Hepatocyte (in vitro differentiated cells): ENCODE data around the gene EPHB2. TPM values are rescaled to one million over a fixed set of nuclear protein-coding genes. Genes with fewer than 3 reads are reported as not detected.
A peak's percentile ranks its signal among the peaks of the same experiment; 100 is the strongest.

ENCODE experiments used
- DNase-seq: peaks from one replicate; pipeline ENCODE4 v3.0.0-alpha.2; 2016; ENCODE audit warnings: low spot score
- H2AFZ ChIP-seq: fragments of 200-600 bp; sonication (generic); 2 replicates; pipeline ENCODE4 v1.6.0; 2016; ENCODE audit warnings: antibody characterized with exemption, mild to moderate bottlenecking
- H3K27ac ChIP-seq: fragments of 200-600 bp; sonication (generic); 2 replicates; pipeline ENCODE4 v1.5.1; 2016; ENCODE audit warnings: mild to moderate bottlenecking
- H3K27me3 ChIP-seq: fragments of 200-600 bp; sonication (generic); 2 replicates; pipeline ENCODE4 v1.6.1; 2016
- H3K36me3 ChIP-seq: fragments of 200-600 bp; sonication (generic); replicated peaks from 2 replicates; pipeline ENCODE4 v1.5.1; 2016; ENCODE audit warnings: low read depth; ENCODE audit not compliant: insufficient read depth
- H3K4me1 ChIP-seq: fragments of 200-600 bp; sonication (generic); 2 replicates; pipeline ENCODE4 v1.5.1; 2016; ENCODE audit warnings: mild to moderate bottlenecking, moderate library complexity; ENCODE audit not compliant: insufficient read depth
- H3K4me2 ChIP-seq: fragments of 200-600 bp; sonication (generic); 2 replicates; pipeline ENCODE4 v1.6.0; 2016
- H3K4me3 ChIP-seq: fragments of 200-600 bp; sonication (generic); 2 replicates; pipeline ENCODE4 v1.5.1; 2016; ENCODE audit warnings: mild to moderate bottlenecking
- H3K79me2 ChIP-seq: fragments of 200-600 bp; sonication (generic); 2 replicates; pipeline ENCODE4 v1.6.0; 2017; ENCODE audit warnings: mild to moderate bottlenecking
- H3K9me2 ChIP-seq: fragments of 200-600 bp; sonication (generic); replicated peaks from 2 replicates; pipeline ENCODE4 v1.6.0; 2017; ENCODE audit warnings: mild to moderate bottlenecking; ENCODE audit not compliant: insufficient read depth
- H3K9me3 ChIP-seq: fragments of 200-600 bp; sonication (generic); 2 replicates; pipeline ENCODE4 v1.5.1; 2016; ENCODE audit warnings: low read depth, mild to moderate bottlenecking
- H4K20me1 ChIP-seq: fragments of 200-600 bp; sonication (generic); 2 replicates; pipeline ENCODE4 v1.6.0; 2016; ENCODE audit warnings: mild to moderate bottlenecking; ENCODE audit not compliant: insufficient read depth, poor library complexity, severe bottlenecking
- CTCF ChIP-seq: fragments of 200-600 bp; sonication (generic); IDR thresholded peaks from 2 replicates; pipeline ENCODE4 v1.5.1; 2016; ENCODE audit warnings: antibody characterized with exemption, mild to moderate bottlenecking; ENCODE audit not compliant: poor library complexity
- EZH2 ChIP-seq: fragments of 200-600 bp; sonication (generic); IDR thresholded peaks from 2 replicates; pipeline ENCODE4 v1.6.1; 2016; ENCODE audit warnings: antibody characterized with exemption, mild to moderate bottlenecking, borderline replicate concordance
- EZH2phosphoT487 ChIP-seq: fragments of 200-600 bp; sonication (generic); IDR thresholded peaks from one replicate; pipeline ENCODE4 v1.6.1; 2018; ENCODE audit warnings: antibody characterized with exemption, mild to moderate bottlenecking, low read depth, moderate library complexity; ENCODE audit not compliant: unreplicated experiment, severe bottlenecking
- WGBS: methylation state at CpG from one replicate; pipeline ENCODE4 v1.1.6; 2016; ENCODE audit warnings: low lambda C conversion rate; ENCODE audit errors: missing lambda C conversion rate; 5-methylcytosine and 5-hydroxymethylcytosine counted together
- polyA plus RNA-seq: library from polyadenylated mRNA; unstranded; fragments of >200 nt; fragmentation: Nextera tagmentation; extraction: Ambion mirVana; gene quantifications from 2 replicates; pipeline ENCODE4 v1.2.1, GENCODE V29; 2016
- total RNA-seq: library from RNA; depleted of rRNA; stranded (reverse); fragments of >200 nt; gene quantifications from 2 replicates; pipeline ENCODE4 v1.2.3, GENCODE V29; 2014

The EPHB2 gene
- total and polyA plus RNA-seq, 2 experiments from 2014 or later = 17.2 to 18.3 TPM

GRCh38 chr1:22814176-22815042 is 103.8 kb downstream of the EPHB2 start:
- 59% methylated on average over 19 of the region's 19 CpGs for WGBS
- Histone ChIP-seq H3K27ac (peak overlapping the region; percentile 65), H3K9me3 (no peaks in the 10 kb centered on the region), H3K4me2 (no peak overlapping the region), H3K27me3 (no peaks in the 10 kb centered on the region), H3K4me3 (no peak overlapping the region), H3K4me1 (no peaks in the 10 kb centered on the region), H3K36me3 (no peaks in the 10 kb centered on the region), H3K79me2 (no peaks in the 10 kb centered on the region), H2AFZ (no peak overlapping the region), H3K9me2 (no peaks in the 10 kb centered on the region), H4K20me1 (no peaks in the 10 kb centered on the region)
- DNase-seq = peak; percentile 81
- TF ChIP-seq CTCF (no peak), EZH2phosphoT487 (no peak), EZH2 (no peak)

GRCh38 chr1:22815043-22815365 is 104.4 kb downstream of the EPHB2 start:
- Histone ChIP-seq H3K9me3 (no peaks in the 10 kb centered on the region), H3K79me2 (no peaks in the 10 kb centered on the region), H3K27ac (peak overlapping the region; percentile 65), H3K9me2 (no peaks in the 10 kb centered on the region), H4K20me1 (no peaks in the 10 kb centered on the region), H2AFZ (no peak overlapping the region), H3K27me3 (no peaks in the 10 kb centered on the region), H3K4me1 (no peaks in the 10 kb centered on the region), H3K36me3 (no peaks in the 10 kb centered on the region), H3K4me3 (no peak overlapping the region), H3K4me2 (no peak overlapping the region)
- 93% methylated on average over 5 of the region's 5 CpGs for WGBS
- DNase-seq = no peak
- no peak for TF ChIP-seq EZH2phosphoT487
- TF ChIP-seq CTCF = no peak
- TF ChIP-seq EZH2 = no peak

DNA sequence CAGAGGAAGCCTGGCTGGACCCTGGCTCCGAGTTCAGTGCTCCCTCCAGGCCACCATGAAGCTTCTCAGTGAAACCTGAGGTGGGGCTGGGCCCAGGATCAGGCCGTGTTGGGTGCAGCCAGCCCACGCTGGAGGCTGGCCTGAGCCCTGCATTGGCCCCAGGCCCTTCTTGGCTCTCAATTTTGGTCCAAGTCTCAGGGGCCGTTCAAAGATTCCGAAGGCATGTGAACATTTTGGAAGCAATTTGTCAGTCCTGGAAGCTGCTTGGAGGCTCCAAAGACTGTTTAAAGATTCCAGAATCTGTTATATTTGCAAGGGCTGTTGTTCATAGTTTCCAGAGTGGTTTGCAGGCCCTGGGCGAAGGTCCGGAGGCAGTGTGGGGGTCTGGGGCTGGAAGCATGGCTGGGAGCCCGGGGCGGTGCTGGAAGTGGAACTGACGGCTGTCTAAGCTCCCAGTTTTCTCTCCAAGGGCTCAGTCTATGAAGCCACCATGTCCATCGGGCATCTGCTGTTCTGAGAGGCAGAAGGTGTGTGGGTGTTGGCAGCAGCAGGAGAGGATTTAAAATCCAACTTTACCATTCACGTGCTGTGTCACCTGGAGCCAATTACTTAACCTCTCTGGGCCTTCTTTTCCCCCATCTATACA is 104.9 kb downstream of the EPHB2 start:
- no peak overlapping the region for H3K4me2 ChIP-seq
- no peak for TF ChIP-seq EZH2phosphoT487
- TF ChIP-seq CTCF = no peak
- TF ChIP-seq EZH2 = no peak
- H3K27me3 ChIP-seq = no peaks in the 10 kb centered on the region
- DNase-seq = no peak
- peak overlapping the region; percentile 65 for H3K27ac ChIP-seq
- H3K9me2 ChIP-seq = no peaks in the 10 kb centered on the region
- H3K4me3 ChIP-seq = no peak overlapping the region
- no peaks in the 10 kb centered on the region for H3K9me3 ChIP-seq
- 71% methylated on average over 12 of the region's 12 CpGs for WGBS
- no peak overlapping the region for H2AFZ ChIP-seq
- H3K79me2 ChIP-seq = no peaks in the 10 kb centered on the region
- H4K20me1 ChIP-seq = no peaks in the 10 kb centered on the region
- H3K36me3 ChIP-seq = no peaks in the 10 kb centered on the region
- no peaks in the 10 kb centered on the region for H3K4me1 ChIP-seq
